HG03558 (cell line): Measurements from ENCODE around the gene DNM1L.
A peak's percentile ranks its signal among the peaks of the same experiment; 100 is the strongest.

Source experiments
- ATAC-seq: cut with Tn5 transposase; IDR thresholded peaks from one replicate; pipeline ENCODE4 v1.9.1; 2021; ENCODE audit warnings: moderate number of reproducible peaks; ENCODE audit not compliant: unreplicated experiment; ENCODE audit errors: extremely low read depth

The DNM1L gene

GRCh38 chr12:32755051-32755653 lies 76.1 kb downstream of the DNM1L start:
- peak; percentile 58 for ATAC-seq

- ATAC-seq: peak; percentile 77
These were observed 76.8 kb downstream of the DNM1L start, which contains the start of gene YARS2 for GRCh38 chr12:32755654-32756475. Gene YARS2 (minus strand): TSS chr12:32755897. CDS start chr12:32755874, 23 bp downstream.

- ATAC-seq: no peak
These were observed 77.5 kb downstream of the DNM1L start for GRCh38 chr12:32756476-32757066.

- ATAC-seq: no peak
These were observed 78.1 kb downstream of the DNM1L start for GRCh38 chr12:32757157-32757556.

- no peak for ATAC-seq
These were observed 82.6 kb downstream of the DNM1L start for GRCh38 chr12:32761716-32762115.

GRCh38 chr12:32765906-32766305 lies 86.8 kb downstream of the DNM1L start:
- no peak for ATAC-seq

- ATAC-seq: no peak
These were observed 89.4 kb downstream of the DNM1L start for GRCh38 chr12:32768518-32768917.

GRCh38 chr12:32770141-32770540 lies 91.0 kb downstream of the DNM1L start:
- no peak for ATAC-seq

- no peak for ATAC-seq
These were observed 94.6 kb downstream of the DNM1L start for GRCh38 chr12:32773691-32774090.

GRCh38 chr12:32776258-32776657 lies 97.2 kb downstream of the DNM1L start:
- no peak for ATAC-seq

GRCh38 chr12:32777159-32777558 lies 98.1 kb downstream of the DNM1L start:
- ATAC-seq: no peak

GRCh38 chr12:32777691-32778175 lies 98.6 kb downstream of the DNM1L start:
- no peak for ATAC-seq

- ATAC-seq: no peak
These were observed 101.0 kb downstream of the DNM1L start for GRCh38 chr12:32780071-32780470.

- no peak for ATAC-seq
These were observed 103.9 kb downstream of the DNM1L start for GRCh38 chr12:32783029-32783428.

GRCh38 chr12:32785557-32785956 lies 106.5 kb downstream of the DNM1L start:
- ATAC-seq: no peak

GRCh38 chr12:32788405-32788804 lies 109.3 kb downstream of the DNM1L start:
- no peak for ATAC-seq

- no peak for ATAC-seq
These were observed 110.3 kb downstream of the DNM1L start for GRCh38 chr12:32789446-32789845.

GRCh38 chr12:32789916-32790315 lies 110.8 kb downstream of the DNM1L start:
- ATAC-seq: no peak

- no peak for ATAC-seq
These were observed 115.2 kb downstream of the DNM1L start for GRCh38 chr12:32794281-32794680.
